Measurements from ENCODE around the gene TRIP13. TPM values are rescaled to one million over a fixed set of nuclear protein-coding genes. Genes with fewer than 3 reads are reported as not detected.
"Not testable (repeated sequence)": the region's sequence is repeated elsewhere in the genome, so short reads cannot be mapped to it uniquely, and the experiment has no call there.

Gene TRIP13
- polyA plus RNA-seq, 1 experiment, result 20.4 TPM

GRCh38 chr5:876398-877365, 16.0 kb upstream of the TRIP13 start:
- ChIA-PET CTCF (no interaction called here), POLR2A (no interaction called here)
- Histone ChIP-seq H3K36me3 (ENCODE audit: control insufficient read depth, insufficient read depth, low read length) (peaks cover 27% of the 10 kb centered on the region), H3K4me3 (ENCODE audit: low read depth, low read length) (no peak overlapping the region), H3K27me3 (ENCODE audit: control insufficient read depth, insufficient read depth, low read length) (no peaks in the 10 kb centered on the region)
- no peak for DNase-seq (ENCODE audit: low read depth)
- TF ChIP-seq, protein P1, sequence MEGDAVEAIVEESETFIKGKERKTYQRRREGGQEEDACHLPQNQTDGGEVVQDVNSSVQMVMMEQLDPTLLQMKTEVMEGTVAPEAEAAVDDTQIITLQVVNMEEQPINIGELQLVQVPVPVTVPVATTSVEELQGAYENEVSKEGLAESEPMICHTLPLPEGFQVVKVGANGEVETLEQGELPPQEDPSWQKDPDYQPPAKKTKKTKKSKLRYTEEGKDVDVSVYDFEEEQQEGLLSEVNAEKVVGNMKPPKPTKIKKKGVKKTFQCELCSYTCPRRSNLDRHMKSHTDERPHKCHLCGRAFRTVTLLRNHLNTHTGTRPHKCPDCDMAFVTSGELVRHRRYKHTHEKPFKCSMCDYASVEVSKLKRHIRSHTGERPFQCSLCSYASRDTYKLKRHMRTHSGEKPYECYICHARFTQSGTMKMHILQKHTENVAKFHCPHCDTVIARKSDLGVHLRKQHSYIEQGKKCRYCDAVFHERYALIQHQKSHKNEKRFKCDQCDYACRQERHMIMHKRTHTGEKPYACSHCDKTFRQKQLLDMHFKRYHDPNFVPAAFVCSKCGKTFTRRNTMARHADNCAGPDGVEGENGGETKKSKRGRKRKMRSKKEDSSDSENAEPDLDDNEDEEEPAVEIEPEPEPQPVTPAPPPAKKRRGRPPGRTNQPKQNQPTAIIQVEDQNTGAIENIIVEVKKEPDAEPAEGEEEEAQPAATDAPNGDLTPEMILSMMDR (IDR thresholded peaks at IDR 0.05; ENCODE audit: insufficient read depth, low read depth, low read length), result no peak

- Histone ChIP-seq H3K36me3 (ENCODE audit: control insufficient read depth, insufficient read depth, low read length) (peaks cover 30% of the 10 kb centered on the region), H3K27me3 (ENCODE audit: control insufficient read depth, insufficient read depth, low read length) (no peaks in the 10 kb centered on the region), H3K4me3 (ENCODE audit: low read depth, low read length) (no peak overlapping the region)
- no peak for DNase-seq (ENCODE audit: low read depth)
- ChIA-PET CTCF (no interaction called here), POLR2A (no interaction called here)
- TF ChIP-seq, protein P1 (IDR thresholded peaks at IDR 0.05; ENCODE audit: insufficient read depth, low read depth, low read length), result no peak
Observed at GRCh38 chr5:878125-878524, 14.6 kb upstream of the TRIP13 start.

GRCh38 chr5:878677-879076, 14.0 kb upstream of the TRIP13 start:
- POLR2A ChIA-PET; H3K4me3 ChIP-seq (ENCODE audit: low read depth, low read length); DNase-seq (ENCODE audit: low read depth); H3K27me3 ChIP-seq (ENCODE audit: control insufficient read depth, insufficient read depth, low read length); CTCF ChIA-PET: not testable (repeated sequence)
- H3K36me3 ChIP-seq (ENCODE audit: control insufficient read depth, insufficient read depth, low read length), result peaks cover 34% of the 10 kb centered on the region

- DNase-seq (ENCODE audit: low read depth), result no peak
- no peaks in the 10 kb centered on the region for H3K27me3 ChIP-seq (ENCODE audit: control insufficient read depth, insufficient read depth, low read length)
- no peak overlapping the region for H3K4me3 ChIP-seq (ENCODE audit: low read depth, low read length)
- H3K36me3 ChIP-seq (ENCODE audit: control insufficient read depth, insufficient read depth, low read length), result peaks cover 48% of the 10 kb centered on the region
- POLR2A ChIA-PET, result no interaction called here
- TF ChIP-seq, protein P1 (IDR thresholded peaks at IDR 0.05; ENCODE audit: insufficient read depth, low read depth, low read length), result no peak
- CTCF ChIA-PET, result no interaction called here
Observed at GRCh38 chr5:880816-881550, 11.7 kb upstream of the TRIP13 start.

DNA sequence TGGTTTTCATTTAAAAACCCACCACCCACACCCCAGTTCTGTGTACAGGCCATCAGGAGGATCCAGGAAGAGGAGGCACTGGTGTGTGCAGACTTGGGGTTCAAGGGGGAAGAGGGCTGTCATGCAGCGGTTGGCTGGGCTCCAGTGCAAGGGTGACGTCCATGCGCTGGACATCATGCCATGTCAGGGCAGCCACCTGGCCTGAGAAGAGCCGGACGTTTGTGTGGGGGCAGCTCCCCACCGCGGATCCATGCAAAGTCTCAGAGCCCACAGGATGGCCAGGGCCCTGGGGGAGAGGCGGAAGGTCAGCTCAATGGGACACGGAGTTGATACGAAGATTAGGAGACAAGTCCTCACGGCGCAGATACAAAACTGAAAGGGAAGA, 11.1 kb upstream of the TRIP13 start:
- Histone ChIP-seq H3K27me3 (ENCODE audit: control insufficient read depth, insufficient read depth, low read length) (no peaks in the 10 kb centered on the region), H3K4me3 (ENCODE audit: low read depth, low read length) (no peak overlapping the region), H3K36me3 (ENCODE audit: control insufficient read depth, insufficient read depth, low read length) (peaks cover 53% of the 10 kb centered on the region)
- TF ChIP-seq, protein P1 (IDR thresholded peaks at IDR 0.05; ENCODE audit: insufficient read depth, low read depth, low read length), result no peak
- no peak for DNase-seq (ENCODE audit: low read depth)
- CTCF ChIA-PET, result no interaction called here
- POLR2A ChIA-PET, result no interaction called here
